ENCODE results near the gene GPAT3.
"Not testable (repeated sequence)": the region's sequence is repeated elsewhere in the genome, so short reads cannot be mapped to it uniquely, and the experiment has no call there.

The GPAT3 gene

GRCh38 chr4:83552924-83553323 is 17.0 kb downstream of the GPAT3 start:
- DNase-seq: no peak

GRCh38 chr4:83556006-83556707 is 20.2 kb downstream of the GPAT3 start:
- DNase-seq: no peak

- no peak for DNase-seq
Measured at GRCh38 chr4:83556816-83557215, 20.9 kb downstream of the GPAT3 start.

GRCh38 chr4:83558059-83558653 is 22.2 kb downstream of the GPAT3 start:
- no peak for DNase-seq

- DNase-seq: no peak
Measured at GRCh38 chr4:83558680-83559079, 22.8 kb downstream of the GPAT3 start.

GRCh38 chr4:83560523-83560922 is 24.6 kb downstream of the GPAT3 start:
- no peak for DNase-seq

- peak in 1 of 2 donors; percentile 60 for DNase-seq
Measured at GRCh38 chr4:83561381-83561780, 25.5 kb downstream of the GPAT3 start.

GRCh38 chr4:83563998-83564397 is 28.1 kb downstream of the GPAT3 start:
- no peak for DNase-seq

GRCh38 chr4:83568062-83568461 is 32.2 kb downstream of the GPAT3 start:
- DNase-seq: no peak

- no peak for DNase-seq
Measured at GRCh38 chr4:83569429-83569828, 33.5 kb downstream of the GPAT3 start.

- DNase-seq: peak; percentile 10 to 51
Measured at GRCh38 chr4:83569987-83570386, 34.1 kb downstream of the GPAT3 start.

GRCh38 chr4:83572848-83573247 is 36.9 kb downstream of the GPAT3 start:
- no peak for DNase-seq

- no peak for DNase-seq
Measured at GRCh38 chr4:83574247-83574646, 38.3 kb downstream of the GPAT3 start.

- not testable (repeated sequence) for DNase-seq
Measured at GRCh38 chr4:83576237-83576636, 40.3 kb downstream of the GPAT3 start.

GRCh38 chr4:83581411-83582288 is 45.7 kb downstream of the GPAT3 start:
- DNase-seq: peak in 1 of 2 donors; percentile 13

- DNase-seq: peak in 1 of 2 donors; percentile 24
Measured at GRCh38 chr4:83582289-83582785, 46.4 kb downstream of the GPAT3 start.

GRCh38 chr4:83585982-83586508 is 50.1 kb downstream of the GPAT3 start:
- DNase-seq: no peak

- DNase-seq: no peak
Measured at GRCh38 chr4:83589279-83589678, 53.4 kb downstream of the GPAT3 start.

- no peak for DNase-seq
Measured at GRCh38 chr4:83591056-83591455, 55.1 kb downstream of the GPAT3 start.

- DNase-seq: no peak
Measured at GRCh38 chr4:83591730-83592129, 55.8 kb downstream of the GPAT3 start.

- DNase-seq: peak in 1 of 2 donors; percentile 8
Measured at GRCh38 chr4:83599183-83599582, 63.3 kb downstream of the GPAT3 start.

GRCh38 chr4:83603129-83603528 is 67.2 kb downstream of the GPAT3 start:
- DNase-seq: no peak

- no peak for DNase-seq
Measured at GRCh38 chr4:83604321-83604720, 68.4 kb downstream of the GPAT3 start.
